SK-N-MC (cell line): ENCODE data around the gene KBTBD6.

ENCODE experiments used
- EZH2 ChIP-seq: fragments of 200-600 bp; sonication (generic); IDR thresholded peaks from one replicate; pipeline ENCODE4 v1.6.1; 2017; ENCODE audit warnings: antibody characterized with exemption
- POLR2AphosphoS5 ChIP-seq: IDR thresholded peaks from 2 replicates; pipeline ENCODE4 v1.6.1; 2012; ENCODE audit warnings: mild to moderate bottlenecking, low read depth, low read length, borderline replicate concordance

GRCh38 chr13:41107104-41107571, 25.5 kb downstream of the KBTBD6 start:
- TF ChIP-seq EZH2 (no peak), POLR2AphosphoS5 (no peak)
